ENCODE measurements around the gene STXBP5.

DNA sequence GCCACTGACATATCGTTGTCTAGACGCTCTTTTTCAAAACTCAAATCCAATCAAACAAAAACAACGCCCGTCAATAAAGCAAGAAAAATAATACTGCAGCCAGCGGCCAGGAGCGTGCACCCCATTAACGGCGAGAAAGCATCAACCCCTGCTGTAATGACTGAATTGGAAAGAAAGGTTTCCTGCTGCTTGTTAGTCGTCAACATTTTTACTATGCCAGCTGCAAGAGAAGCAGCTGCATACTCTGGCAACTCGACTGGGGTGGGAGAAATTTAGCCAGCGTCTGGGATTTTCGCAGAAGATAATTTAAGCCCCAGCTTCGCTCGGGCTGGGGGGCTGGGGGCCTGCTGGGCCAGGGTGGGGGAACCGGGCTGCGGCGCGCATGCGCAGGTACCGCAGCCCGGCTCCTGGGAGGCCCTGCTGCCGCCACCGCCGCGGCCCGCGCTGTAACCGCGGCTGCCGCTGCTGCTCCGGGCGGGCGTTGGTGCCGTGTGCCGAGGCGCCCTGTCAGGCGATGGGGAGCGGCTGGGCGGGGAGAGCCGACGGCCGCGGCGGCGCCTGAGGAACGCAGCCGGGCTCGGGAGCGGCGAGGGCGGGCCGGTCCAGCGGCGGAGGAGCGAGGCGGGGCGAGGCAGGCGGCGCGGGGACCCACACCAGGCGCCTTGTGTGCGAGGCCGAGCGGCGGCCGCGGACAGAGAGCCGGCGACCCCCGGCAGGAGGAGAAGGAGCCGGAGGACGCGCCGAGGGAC, 732 bp upstream of the STXBP5 start:
- TF ChIP-seq CTCF (IDR thresholded peaks at IDR 0.05; ENCODE audit: low read depth, low read length, poor library complexity, severe bottlenecking) = no peak
- TF ChIP-seq EZH2phosphoT487 (IDR thresholded peaks at IDR 0.05; ENCODE audit: borderline replicate concordance, low read length) = no peak

All from DOHH2 (cell line).